SK-N-SH treated with all-trans-retinoic acid at 6 μM for 48 hours (cell line): ENCODE results near the gene SOX6.

Experiments used
- ARNTL ChIP-seq: fragments of 450-650 bp; formaldehyde crosslinking; IDR thresholded peaks from 2 replicates; pipeline ENCODE4 v1.5.0; 2020; ENCODE audit warnings: low read depth, mild to moderate bottlenecking, moderate library complexity, borderline replicate concordance
- PPARA ChIP-seq: fragments of 250-450 bp; sonication (Bioruptor Pico); IDR thresholded peaks from 2 replicates; pipeline ENCODE4 v1.5.0; 2020; ENCODE audit warnings: mild to moderate bottlenecking, borderline replicate concordance
- RARB ChIP-seq: fragments of 250-450 bp; sonication (Bioruptor Pico); IDR thresholded peaks from 2 replicates; pipeline ENCODE4 v1.8.0; 2021; ENCODE audit warnings: mild to moderate bottlenecking, moderate library complexity
- ZC3H10 ChIP-seq: fragments of 250-450 bp; sonication (Bioruptor Pico); IDR thresholded peaks from 2 replicates; pipeline ENCODE4 v1.5.1; 2021; ENCODE audit warnings: mild to moderate bottlenecking, moderate library complexity
- ZFP3 ChIP-seq: fragments of 250-450 bp; sonication (Bioruptor Pico); IDR thresholded peaks from 2 replicates; pipeline ENCODE4 v1.5.0; 2020; ENCODE audit warnings: mild to moderate bottlenecking, moderate library complexity
- ZFP30 ChIP-seq: fragments of 450-650 bp; formaldehyde crosslinking; IDR thresholded peaks from 2 replicates; pipeline ENCODE4 v1.5.0; 2022; ENCODE audit warnings: mild to moderate bottlenecking, moderate library complexity
- ZNF565 ChIP-seq: fragments of 450-650 bp; formaldehyde crosslinking; conservative IDR thresholded peaks from 2 replicates; pipeline ENCODE4 v1.5.0; 2020; ENCODE audit warnings: low read depth, mild to moderate bottlenecking, moderate library complexity
- ZNF8 ChIP-seq: fragments of 450-650 bp; formaldehyde crosslinking; IDR thresholded peaks from 2 replicates; pipeline ENCODE4 v1.5.0; 2020; ENCODE audit warnings: mild to moderate bottlenecking, moderate library complexity
- TF ChIP-seq, protein P1 (sequence below): fragments of 250-450 bp; sonication (Bioruptor Pico); IDR thresholded peaks from 2 replicates; pipeline ENCODE4 v1.5.0; 2020; ENCODE audit warnings: mild to moderate bottlenecking, moderate library complexity
- TF ChIP-seq, protein P2 (sequence below): fragments of 250-450 bp; sonication (Bioruptor Pico); IDR thresholded peaks from 2 replicates; pipeline ENCODE4 v1.5.1; 2020; ENCODE audit warnings: low read depth, mild to moderate bottlenecking, moderate library complexity

DNA sequence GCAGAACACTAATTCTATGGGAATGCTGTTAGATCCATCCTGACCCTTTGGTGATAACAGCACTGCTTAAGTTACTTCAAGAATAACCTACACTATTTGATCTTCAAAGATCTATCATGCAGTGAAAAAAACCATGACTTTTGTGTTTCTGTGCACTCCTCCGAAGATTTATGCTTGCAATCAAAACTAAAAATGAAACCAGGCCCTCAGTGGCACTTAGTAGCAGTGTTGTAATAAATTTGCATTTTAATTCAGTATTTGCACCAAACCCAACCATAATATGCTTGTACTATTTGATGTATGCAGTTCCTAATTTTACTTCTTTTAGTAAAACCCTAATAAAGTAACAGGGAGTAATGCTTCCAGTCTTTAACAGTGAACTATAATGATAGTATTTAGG is 130.7 kb downstream of the SOX6 start:
- no peak for TF ChIP-seq ZFP3 (CRISPR knock-in tag)
- TF ChIP-seq, protein P1, sequence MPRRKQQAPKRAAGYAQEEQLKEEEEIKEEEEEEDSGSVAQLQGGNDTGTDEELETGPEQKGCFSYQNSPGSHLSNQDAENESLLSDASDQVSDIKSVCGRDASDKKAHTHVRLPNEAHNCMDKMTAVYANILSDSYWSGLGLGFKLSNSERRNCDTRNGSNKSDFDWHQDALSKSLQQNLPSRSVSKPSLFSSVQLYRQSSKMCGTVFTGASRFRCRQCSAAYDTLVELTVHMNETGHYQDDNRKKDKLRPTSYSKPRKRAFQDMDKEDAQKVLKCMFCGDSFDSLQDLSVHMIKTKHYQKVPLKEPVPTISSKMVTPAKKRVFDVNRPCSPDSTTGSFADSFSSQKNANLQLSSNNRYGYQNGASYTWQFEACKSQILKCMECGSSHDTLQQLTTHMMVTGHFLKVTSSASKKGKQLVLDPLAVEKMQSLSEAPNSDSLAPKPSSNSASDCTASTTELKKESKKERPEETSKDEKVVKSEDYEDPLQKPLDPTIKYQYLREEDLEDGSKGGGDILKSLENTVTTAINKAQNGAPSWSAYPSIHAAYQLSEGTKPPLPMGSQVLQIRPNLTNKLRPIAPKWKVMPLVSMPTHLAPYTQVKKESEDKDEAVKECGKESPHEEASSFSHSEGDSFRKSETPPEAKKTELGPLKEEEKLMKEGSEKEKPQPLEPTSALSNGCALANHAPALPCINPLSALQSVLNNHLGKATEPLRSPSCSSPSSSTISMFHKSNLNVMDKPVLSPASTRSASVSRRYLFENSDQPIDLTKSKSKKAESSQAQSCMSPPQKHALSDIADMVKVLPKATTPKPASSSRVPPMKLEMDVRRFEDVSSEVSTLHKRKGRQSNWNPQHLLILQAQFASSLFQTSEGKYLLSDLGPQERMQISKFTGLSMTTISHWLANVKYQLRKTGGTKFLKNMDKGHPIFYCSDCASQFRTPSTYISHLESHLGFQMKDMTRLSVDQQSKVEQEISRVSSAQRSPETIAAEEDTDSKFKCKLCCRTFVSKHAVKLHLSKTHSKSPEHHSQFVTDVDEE (CRISPR knock-in tag): no peak
- TF ChIP-seq, protein P2, sequence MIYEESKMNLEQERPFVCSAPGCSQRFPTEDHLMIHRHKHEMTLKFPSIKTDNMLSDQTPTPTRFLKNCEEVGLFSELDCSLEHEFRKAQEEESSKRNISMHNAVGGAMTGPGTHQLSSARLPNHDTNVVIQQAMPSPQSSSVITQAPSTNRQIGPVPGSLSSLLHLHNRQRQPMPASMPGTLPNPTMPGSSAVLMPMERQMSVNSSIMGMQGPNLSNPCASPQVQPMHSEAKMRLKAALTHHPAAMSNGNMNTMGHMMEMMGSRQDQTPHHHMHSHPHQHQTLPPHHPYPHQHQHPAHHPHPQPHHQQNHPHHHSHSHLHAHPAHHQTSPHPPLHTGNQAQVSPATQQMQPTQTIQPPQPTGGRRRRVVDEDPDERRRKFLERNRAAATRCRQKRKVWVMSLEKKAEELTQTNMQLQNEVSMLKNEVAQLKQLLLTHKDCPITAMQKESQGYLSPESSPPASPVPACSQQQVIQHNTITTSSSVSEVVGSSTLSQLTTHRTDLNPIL (CRISPR knock-in tag): no peak
- TF ChIP-seq RARB (CRISPR knock-in tag): no peak
- TF ChIP-seq ZC3H10: no peak
- TF ChIP-seq PPARA (CRISPR knock-in tag): no peak
- no peak for TF ChIP-seq ZNF8 (CRISPR knock-in tag)
- TF ChIP-seq ZNF565 (CRISPR knock-in tag): no peak
- TF ChIP-seq ARNTL (CRISPR knock-in tag): no peak
- no peak for TF ChIP-seq ZFP30 (CRISPR knock-in tag)
